GM10266 (cell line): Measurements from ENCODE around the gene PKN1.
A peak's percentile ranks its signal among the peaks of the same experiment; 100 is the strongest.

Source experiments
- DNase-seq: peaks from one replicate; pipeline ENCODE4 v3.0.0; 2012; ENCODE audit errors: extremely low spot score
- CTCF ChIP-seq: IDR thresholded peaks from 2 replicates; pipeline ENCODE4 v1.5.1; 2012; ENCODE audit warnings: mild to moderate bottlenecking, low read depth; ENCODE audit not compliant: control insufficient read depth, insufficient read depth; ENCODE audit errors: missing control alignments

The PKN1 gene

GRCh38 chr19:14428882-14429416 lies 4.2 kb upstream of the PKN1 start:
- no peak for TF ChIP-seq CTCF
- no peak for DNase-seq

GRCh38 chr19:14430712-14431111 lies 2.4 kb upstream of the PKN1 start:
- no peak for DNase-seq
- TF ChIP-seq CTCF, result no peak

GRCh38 chr19:14433554-14434501 lies 722 bp downstream of the PKN1 start:
- DNase-seq, result no peak
- no peak for TF ChIP-seq CTCF

- TF ChIP-seq CTCF, result no peak
- DNase-seq, result peak; percentile 54
Observed at GRCh38 chr19:14434543-14435319, 1.6 kb downstream of the PKN1 start.

- no peak for TF ChIP-seq CTCF
- DNase-seq, result no peak
Observed at GRCh38 chr19:14435320-14436050, 2.4 kb downstream of the PKN1 start.

- TF ChIP-seq CTCF, result no peak
- DNase-seq, result no peak
Observed at GRCh38 chr19:14437578-14438140, 4.6 kb downstream of the PKN1 start.
